Left colon (tissue), 2 donors: Measurements from ENCODE around the gene TYMS. TPM values are rescaled to one million over a fixed set of nuclear protein-coding genes. Genes with fewer than 3 reads are reported as not detected.

Source experiments
- ATAC-seq: fragments of 200-7000 bp; cut with Tn5 transposase; one replicate; pipeline ENCODE4 v1.9.1; 2020; ENCODE audit warnings: mild to moderate bottlenecking, moderate library complexity
- DNase-seq, 2 donors: peaks; one replicate each; pipeline ENCODE4 v3.0.0-alpha.2; 2020
- intact Hi-C, 2 donors: fragments of 100-400 bp; cut with DNase I in 1 of 2; cut with micrococcal nuclease in 1 of 2; formaldehyde crosslinking; loops; one replicate each; pipeline versions ENCODE4 v1.11.2 to v1.14.0; 2022; cut with DNase I, micrococcal nuclease
- total RNA-seq, 2 donors: library from RNA; stranded (reverse); fragmentation: NEBNext Ultra II Directional; extraction: Animal tissue kit (Norgen Biotek cat#: 25700); gene quantifications; one replicate each; pipeline ENCODE4 v1.2.1, GENCODE V29; 2021
- donor health status: DM: no; HTN: no; CAD: no.
- donor health status: DM: yes; HTN: yes; CAD: no.

The TYMS gene
- total RNA-seq, 2 donors from 2014 or later = 10.5 to 29.3 TPM

DNA sequence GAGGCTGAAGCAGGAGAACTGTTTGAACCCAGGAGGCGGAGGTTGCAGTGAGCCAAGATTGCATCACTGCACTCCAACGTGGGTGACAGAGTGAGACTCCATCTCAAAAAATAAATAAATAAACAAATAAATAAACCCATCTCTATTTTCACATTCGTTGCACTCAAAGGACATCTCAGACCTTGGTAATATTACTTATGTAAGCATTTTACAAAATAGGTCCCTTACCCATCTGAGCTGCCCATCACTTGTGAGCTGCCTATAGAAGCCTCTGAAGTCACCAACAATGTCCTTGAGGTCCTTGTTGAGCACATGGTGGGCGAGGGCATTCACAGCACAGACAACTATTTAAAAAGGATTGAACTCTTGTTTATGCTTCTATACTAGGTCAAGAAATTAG is 39.6 kb downstream of the TYMS start:
- DNase-seq (no peak), ATAC-seq (no peak)
- intact Hi-C loops = no loop called here

DNA sequence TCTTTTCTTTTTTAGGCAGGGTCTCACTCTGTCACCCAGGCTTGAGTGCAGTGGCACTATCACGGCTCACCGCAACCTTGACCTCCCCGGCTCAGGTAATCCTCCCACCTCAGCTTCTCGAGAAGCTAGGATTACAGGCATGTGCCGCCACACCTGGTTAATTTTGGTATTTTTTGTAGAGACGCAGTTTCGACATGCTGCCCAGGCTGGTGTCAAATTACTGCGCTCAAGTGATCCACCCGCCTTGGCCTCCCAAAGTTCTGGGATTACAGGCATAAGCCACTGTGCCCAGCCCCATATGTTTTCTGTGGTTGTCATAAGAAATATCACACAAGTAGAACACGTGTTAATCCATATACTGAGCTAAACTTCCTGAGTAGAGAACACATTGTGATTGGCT is 40.3 kb downstream of the TYMS start:
- DNase-seq = no peak
- intact Hi-C loops = no loop called here
- no peak for ATAC-seq

- ATAC-seq = no peak
- DNase-seq = no peak
- intact Hi-C loops = no loop called here
These were observed 45.9 kb downstream of the TYMS start for GRCh38 chr18:703213-703967.

DNA sequence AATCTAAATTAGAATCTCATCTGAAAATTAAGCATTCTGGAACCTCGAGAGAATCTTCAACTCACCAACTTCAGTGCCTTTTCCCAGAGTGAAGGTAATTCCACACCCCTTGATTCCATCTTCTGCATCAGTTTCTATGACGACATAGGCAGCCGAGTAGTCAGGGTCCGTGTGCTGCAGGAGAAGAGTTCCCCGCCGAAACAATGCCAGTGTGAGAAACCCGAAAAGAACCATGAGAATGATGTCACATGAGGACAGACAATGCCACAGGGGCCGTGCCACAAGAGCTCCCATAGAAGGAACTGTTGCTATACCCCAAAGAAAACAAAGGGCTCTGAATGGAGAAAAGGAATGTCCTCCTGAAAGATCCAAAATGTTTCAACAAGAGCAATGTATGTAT is 49.0 kb downstream of the TYMS start:
- intact Hi-C loops = no loop called here
- ATAC-seq = no peak
- no peak for DNase-seq

GRCh38 chr18:708096-708495 is 50.6 kb downstream of the TYMS start:
- intact Hi-C loops = no loop called here
- ATAC-seq (no peak), DNase-seq (no peak)

GRCh38 chr18:709771-710170 is 52.3 kb downstream of the TYMS start:
- no peak for ATAC-seq
- no peak for DNase-seq
- intact Hi-C loops = no loop called here

GRCh38 chr18:710418-711300 is 53.2 kb downstream of the TYMS start:
- intact Hi-C loops = no loop called here
- DNase-seq (no peak), ATAC-seq (no peak)

- ATAC-seq = no peak
- DNase-seq = peak in 1 of 2 donors; percentile 18
- intact Hi-C loops = no loop called here
These were observed 53.8 kb downstream of the TYMS start for GRCh38 chr18:711310-711656.

GRCh38 chr18:711657-712400 is 54.4 kb downstream of the TYMS start:
- intact Hi-C loops = no loop called here

DNA sequence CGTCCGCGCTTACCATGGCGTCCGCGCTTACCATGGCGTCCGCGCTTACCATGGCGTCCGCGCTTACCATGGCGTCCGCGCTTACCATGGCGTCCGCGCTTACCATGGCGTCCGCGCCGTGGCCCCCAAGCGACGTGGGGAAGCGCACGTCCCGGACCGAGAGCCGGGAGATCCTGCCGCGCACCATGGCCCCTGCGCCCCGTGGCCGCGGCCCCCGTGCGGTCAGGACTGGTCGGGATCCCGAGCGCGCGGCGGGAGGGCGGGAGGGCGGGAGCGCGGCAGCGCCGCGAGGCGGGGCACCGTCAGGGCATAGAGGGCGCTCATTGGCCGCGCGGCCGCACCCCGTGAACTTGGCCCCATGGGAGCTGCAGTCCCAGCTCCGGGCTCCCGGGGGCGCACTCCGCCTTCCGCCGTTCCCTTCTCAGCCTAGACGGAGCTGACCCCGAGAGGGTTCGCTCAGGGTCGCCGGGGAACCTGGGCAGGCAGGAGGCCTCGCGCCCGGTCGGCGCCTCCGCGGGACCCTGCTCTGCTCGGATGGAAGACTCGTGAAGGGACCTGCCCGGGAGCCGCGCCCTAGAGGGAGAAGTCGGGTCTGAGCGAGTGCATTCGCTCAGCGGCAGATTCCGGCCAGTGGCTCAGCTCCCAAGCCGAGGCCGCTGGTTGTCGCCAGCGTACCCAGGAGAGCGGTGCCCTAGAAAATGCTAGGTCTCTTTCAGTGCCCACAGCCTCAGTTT is 55.1 kb downstream of the TYMS start, which contains the start of gene ENOSF1:
ENOSF1 (minus strand) TSS at position 230 of the 734 bp plus-strand sequence; CDS start at position 187, 43 bp downstream.
- intact Hi-C loops = no loop called here
- DNase-seq (peak; percentile 84 to 91), ATAC-seq (peak; percentile 92)

More at GRCh38 chr18:711657-712400, 54.4 kb downstream of the TYMS start:
- DNase-seq (peak; percentile 74 to 76), ATAC-seq (peak; percentile 62)

DNA sequence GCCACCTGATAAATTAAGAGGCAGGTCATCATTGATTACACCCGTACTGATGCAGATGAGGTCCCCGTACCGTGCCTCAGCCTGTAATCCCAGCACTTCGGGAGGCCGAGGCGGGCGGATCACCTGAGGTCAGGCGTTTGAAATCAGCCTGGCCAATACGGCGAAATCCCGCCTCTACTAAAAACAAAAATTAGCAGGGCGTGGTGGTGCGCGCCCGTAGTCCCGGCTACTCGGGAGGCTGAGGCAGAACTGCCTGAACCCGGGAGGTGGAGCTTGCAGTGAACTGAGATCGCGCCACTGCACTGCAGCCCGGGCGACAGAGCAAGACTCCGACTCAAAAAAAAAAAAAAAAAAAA is 55.7 kb downstream of the TYMS start:
- peak; percentile 28 for ATAC-seq
- intact Hi-C loops = no loop called here

DNA sequence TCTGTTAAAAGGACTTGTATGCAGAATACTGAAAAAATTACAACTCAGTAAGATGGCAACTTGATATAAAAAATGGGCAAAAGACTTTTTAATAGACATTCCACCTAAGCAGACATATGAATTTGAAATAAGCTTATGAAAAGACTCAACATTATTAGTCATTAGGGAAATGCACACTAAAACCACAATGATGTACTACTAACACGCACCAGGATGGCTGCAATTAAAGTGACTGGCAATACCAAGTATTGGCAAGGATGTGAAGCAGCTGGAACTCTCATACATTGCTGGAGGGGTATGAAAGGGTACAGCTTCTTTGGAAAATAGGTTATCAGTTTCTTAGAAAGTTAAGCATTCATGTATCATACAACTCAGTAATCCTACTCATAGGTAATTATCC is 58.2 kb downstream of the TYMS start:
- no peak for DNase-seq
- intact Hi-C loops = no loop called here
- no peak for ATAC-seq

More for the DNA sequence above, 55.7 kb downstream of the TYMS start:
- DNase-seq = peak in 1 of 2 donors; percentile 31

DNA sequence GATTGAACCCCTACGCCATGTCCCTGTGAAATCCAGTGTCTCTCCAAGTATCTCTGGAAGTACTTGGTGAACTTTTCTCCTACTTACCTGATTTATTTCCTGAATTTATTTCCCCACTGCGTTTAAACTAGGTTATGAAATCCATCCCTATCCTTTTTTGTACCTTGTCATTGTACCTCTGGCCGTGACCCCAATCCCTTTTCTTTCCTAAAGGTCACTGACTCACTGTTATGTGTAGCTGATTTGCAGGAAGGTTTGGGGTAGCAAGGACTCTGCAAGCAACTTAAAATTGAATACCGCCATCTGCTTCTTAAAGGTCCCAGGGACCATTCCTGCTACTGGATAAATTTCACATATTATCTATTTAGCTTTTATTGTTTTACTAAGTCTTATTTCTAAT is 59.5 kb downstream of the TYMS start:
- no peak for DNase-seq
- ATAC-seq = no peak
- intact Hi-C loops = no loop called here

Other genes with a start within 250 kb of the TYMS start
- 1 to 10 TPM; 2.7 to 6.4 TPM for gene COLEC12, start 157.0 kb upstream of the TYMS start, total RNA-seq
- gene CETN1, start 77.3 kb upstream of the TYMS start, total RNA-seq = not detected
- not detected for gene CLUL1, start 60.7 kb upstream of the TYMS start, total RNA-seq
- 10 to 100 TPM; 66.3 to 92.0 TPM for gene ENOSF1, start 55.0 kb downstream of the TYMS start, total RNA-seq
- 10 to 100 TPM; 64.7 to 74.6 TPM for gene YES1, start 154.6 kb downstream of the TYMS start, total RNA-seq
- under 1 TPM; 0.21 to 0.75 TPM for gene ADCYAP1, start 247.2 kb downstream of the TYMS start, total RNA-seq